Measurements from ENCODE around the gene PSRC1. TPM values are rescaled to one million over a fixed set of nuclear protein-coding genes. Genes with fewer than 3 reads are reported as not detected.
A peak's percentile ranks its signal among the peaks of the same experiment; 100 is the strongest.

The PSRC1 gene
- total RNA-seq, 1 donor from 2014 or later: 78.1 TPM

- Histone ChIP-seq H3K4me3 (no peak overlapping the region), H3K27me3 (no peaks in the 10 kb centered on the region), H3K4me2 (no peak overlapping the region), H3F3A (ENCODE audit: low read depth) (peaks cover 71% of the 10 kb centered on the region), H4K20me1 (ENCODE audit: low read depth) (peaks cover 4% of the 10 kb centered on the region), H3K27ac (no peak overlapping the region), H3K9me3 (ENCODE audit: low read depth) (no peaks in the 10 kb centered on the region), H3K4me1 (peaks cover 52% of the 10 kb centered on the region), H3K79me2 (ENCODE audit: low read depth) (peaks cover 5% of the 10 kb centered on the region), H2AFZ (replicated peaks) (no peak overlapping the region), H3K9ac (no peak overlapping the region), H3K36me3 (peaks cover 7% of the 10 kb centered on the region)
- no peak for TF ChIP-seq CTCF (IDR thresholded peaks at IDR 0.05)
- no peak for TF ChIP-seq EZH2 (IDR thresholded peaks at IDR 0.05)
- no peak for TF ChIP-seq EZH2phosphoT487 (IDR thresholded peaks at IDR 0.05)
- no peaks in the 10 kb centered on the region for H3K9me3 Mint-ChIP-seq
- peaks cover 5% of the 10 kb centered on the region for H3K27me3 Mint-ChIP-seq (ENCODE audit: insufficient read depth, low read depth)
- H3K4me1 Mint-ChIP-seq: peaks cover 20% of the 10 kb centered on the region
- no peak overlapping the region for H3K27ac Mint-ChIP-seq
- no peak for DNase-seq (ENCODE audit: low spot score)
- peaks cover 53% of the 10 kb centered on the region for H3K36me3 Mint-ChIP-seq
- H3K4me3 Mint-ChIP-seq: no peak overlapping the region
These were observed 47.8 kb downstream of the PSRC1 start for GRCh38 chr1:109235137-109235536.

- Histone ChIP-seq H3K27ac (no peak overlapping the region), H2AFZ (replicated peaks) (no peak overlapping the region), H3K9me3 (ENCODE audit: low read depth) (no peaks in the 10 kb centered on the region), H3K27me3 (no peaks in the 10 kb centered on the region), H3K4me2 (peak overlapping the region; percentile 76), H4K20me1 (ENCODE audit: low read depth) (peaks cover 4% of the 10 kb centered on the region), H3K36me3 (peaks cover 4% of the 10 kb centered on the region), H3K79me2 (ENCODE audit: low read depth) (peaks cover 18% of the 10 kb centered on the region), H3K4me3 (no peak overlapping the region), H3K4me1 (peaks cover 42% of the 10 kb centered on the region), H3K9ac (no peak overlapping the region), H3F3A (ENCODE audit: low read depth) (peaks cover 68% of the 10 kb centered on the region)
- Mint-ChIP-seq H3K9me3 (no peaks in the 10 kb centered on the region), H3K27ac (peak overlapping the region; percentile 92), H3K36me3 (peaks cover 34% of the 10 kb centered on the region), H3K4me1 (peaks cover 42% of the 10 kb centered on the region), H3K4me3 (peak overlapping the region; percentile 30), H3K27me3 (ENCODE audit: insufficient read depth, low read depth) (peaks cover 5% of the 10 kb centered on the region)
- no peak for DNase-seq (ENCODE audit: low spot score)
- no peak for TF ChIP-seq CTCF (IDR thresholded peaks at IDR 0.05)
- TF ChIP-seq EZH2phosphoT487 (IDR thresholded peaks at IDR 0.05): no peak
- no peak for TF ChIP-seq EZH2 (IDR thresholded peaks at IDR 0.05)
These were observed 51.9 kb downstream of the PSRC1 start for GRCh38 chr1:109231066-109231465.

Other genes with a start within 250 kb of the PSRC1 start
- gene WDR47, start 241.0 kb downstream of the PSRC1 start, total RNA-seq (ENCODE audit: low replicate concordance): 8.2 and 17.3 TPM in 2 replicates
- 26.9 and 48.4 TPM in 2 replicates for gene TAF13, start 207.1 kb downstream of the PSRC1 start, total RNA-seq (ENCODE audit: low replicate concordance)
- gene TMEM167B, start 192.4 kb downstream of the PSRC1 start, total RNA-seq (ENCODE audit: low replicate concordance): 18.5 and 22.1 TPM in 2 replicates
- gene ELAPOR1, start 169.0 kb downstream of the PSRC1 start, total RNA-seq (ENCODE audit: low replicate concordance): 1.5 and 2.0 TPM in 2 replicates
- gene SARS1, start 69.2 kb downstream of the PSRC1 start, total RNA-seq (ENCODE audit: low replicate concordance): 118 and 128 TPM in 2 replicates
- 11.1 and 26.5 TPM in 2 replicates for gene CELSR2, start 33.6 kb downstream of the PSRC1 start, total RNA-seq (ENCODE audit: low replicate concordance)
- not detected in 2 replicates for gene MYBPHL, start 23.9 kb upstream of the PSRC1 start, total RNA-seq (ENCODE audit: low replicate concordance)
- 33.3 and 38.9 TPM in 2 replicates for gene SORT1, start 114.8 kb upstream of the PSRC1 start, total RNA-seq (ENCODE audit: low replicate concordance)
- gene PSMA5, start 143.3 kb upstream of the PSRC1 start, total RNA-seq (ENCODE audit: low replicate concordance): 49.9 and 62.0 TPM in 2 replicates
- not detected in 2 replicates for gene SYPL2, start 183.4 kb upstream of the PSRC1 start, total RNA-seq (ENCODE audit: low replicate concordance)
- 6.5 and 8.5 TPM in 2 replicates for gene ATXN7L2, start 200.8 kb upstream of the PSRC1 start, total RNA-seq (ENCODE audit: low replicate concordance)
- gene CYB561D1, start 210.9 kb upstream of the PSRC1 start, total RNA-seq (ENCODE audit: low replicate concordance): 4.3 and 6.8 TPM in 2 replicates
- 4.5 and 6.0 TPM in 2 replicates for gene AMIGO1, start 226.6 kb upstream of the PSRC1 start, total RNA-seq (ENCODE audit: low replicate concordance)

Data from neural progenitor cell (in vitro differentiated cells).